NB4 (cell line): ENCODE data around the gene SFSWAP.

Experiments
- TF ChIP-seq, protein P1 (sequence below): IDR thresholded peaks from one replicate; pipeline ENCODE4 v1.5.1; 2012; ENCODE audit warnings: low read depth, low read length
- TF ChIP-seq, protein P2 (sequence below): IDR thresholded peaks from 2 replicates; pipeline ENCODE4 v1.6.1; 2011; ENCODE audit warnings: low read depth, low read length

DNA sequence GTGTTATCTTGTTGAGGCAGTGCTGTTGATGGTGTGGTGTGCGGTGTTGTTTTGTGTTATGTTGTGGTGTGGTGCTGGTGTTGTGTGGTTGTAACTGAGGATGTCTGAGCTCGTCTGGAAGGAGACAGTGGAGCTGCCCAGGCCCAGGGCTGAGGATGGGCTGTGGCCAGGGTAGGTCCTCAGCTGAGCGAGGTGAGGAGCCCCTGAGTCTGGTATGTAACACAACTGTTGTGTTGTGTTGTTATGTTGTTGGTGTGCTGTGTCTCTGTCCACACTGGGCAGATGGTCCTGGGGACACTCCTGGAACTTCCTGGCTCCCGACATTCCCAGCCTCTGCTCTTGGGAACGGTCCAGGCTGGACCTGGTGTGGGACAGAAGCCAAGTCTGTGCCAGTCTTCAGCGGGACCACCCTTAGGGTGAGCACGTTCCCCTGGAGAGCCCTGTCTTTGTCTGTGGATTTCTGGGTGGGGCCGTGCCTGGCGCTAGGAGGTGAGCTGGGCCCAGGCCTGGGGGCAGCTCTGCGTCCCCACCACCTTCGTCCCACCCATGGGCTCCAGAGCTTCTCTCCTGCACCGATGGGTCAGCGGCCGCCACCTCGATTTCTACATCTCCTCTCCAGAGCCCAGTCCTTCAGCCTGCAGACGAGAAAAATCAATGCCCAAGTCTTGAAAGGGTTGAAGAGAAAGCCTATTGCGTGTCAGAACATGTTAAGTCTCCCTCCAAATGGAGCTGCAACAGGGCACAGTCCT lies 27.4 kb upstream of the SFSWAP start:
- TF ChIP-seq, protein P1, sequence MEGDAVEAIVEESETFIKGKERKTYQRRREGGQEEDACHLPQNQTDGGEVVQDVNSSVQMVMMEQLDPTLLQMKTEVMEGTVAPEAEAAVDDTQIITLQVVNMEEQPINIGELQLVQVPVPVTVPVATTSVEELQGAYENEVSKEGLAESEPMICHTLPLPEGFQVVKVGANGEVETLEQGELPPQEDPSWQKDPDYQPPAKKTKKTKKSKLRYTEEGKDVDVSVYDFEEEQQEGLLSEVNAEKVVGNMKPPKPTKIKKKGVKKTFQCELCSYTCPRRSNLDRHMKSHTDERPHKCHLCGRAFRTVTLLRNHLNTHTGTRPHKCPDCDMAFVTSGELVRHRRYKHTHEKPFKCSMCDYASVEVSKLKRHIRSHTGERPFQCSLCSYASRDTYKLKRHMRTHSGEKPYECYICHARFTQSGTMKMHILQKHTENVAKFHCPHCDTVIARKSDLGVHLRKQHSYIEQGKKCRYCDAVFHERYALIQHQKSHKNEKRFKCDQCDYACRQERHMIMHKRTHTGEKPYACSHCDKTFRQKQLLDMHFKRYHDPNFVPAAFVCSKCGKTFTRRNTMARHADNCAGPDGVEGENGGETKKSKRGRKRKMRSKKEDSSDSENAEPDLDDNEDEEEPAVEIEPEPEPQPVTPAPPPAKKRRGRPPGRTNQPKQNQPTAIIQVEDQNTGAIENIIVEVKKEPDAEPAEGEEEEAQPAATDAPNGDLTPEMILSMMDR: no peak
- TF ChIP-seq, protein P2, sequence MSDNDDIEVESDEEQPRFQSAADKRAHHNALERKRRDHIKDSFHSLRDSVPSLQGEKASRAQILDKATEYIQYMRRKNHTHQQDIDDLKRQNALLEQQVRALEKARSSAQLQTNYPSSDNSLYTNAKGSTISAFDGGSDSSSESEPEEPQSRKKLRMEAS: no peak
